ENCODE results near the gene SERTAD3. TPM values are rescaled to one million over a fixed set of nuclear protein-coding genes. Genes with fewer than 3 reads are reported as not detected.

The SERTAD3 gene
- total RNA-seq, 1 donor = 49.2 TPM

DNA sequence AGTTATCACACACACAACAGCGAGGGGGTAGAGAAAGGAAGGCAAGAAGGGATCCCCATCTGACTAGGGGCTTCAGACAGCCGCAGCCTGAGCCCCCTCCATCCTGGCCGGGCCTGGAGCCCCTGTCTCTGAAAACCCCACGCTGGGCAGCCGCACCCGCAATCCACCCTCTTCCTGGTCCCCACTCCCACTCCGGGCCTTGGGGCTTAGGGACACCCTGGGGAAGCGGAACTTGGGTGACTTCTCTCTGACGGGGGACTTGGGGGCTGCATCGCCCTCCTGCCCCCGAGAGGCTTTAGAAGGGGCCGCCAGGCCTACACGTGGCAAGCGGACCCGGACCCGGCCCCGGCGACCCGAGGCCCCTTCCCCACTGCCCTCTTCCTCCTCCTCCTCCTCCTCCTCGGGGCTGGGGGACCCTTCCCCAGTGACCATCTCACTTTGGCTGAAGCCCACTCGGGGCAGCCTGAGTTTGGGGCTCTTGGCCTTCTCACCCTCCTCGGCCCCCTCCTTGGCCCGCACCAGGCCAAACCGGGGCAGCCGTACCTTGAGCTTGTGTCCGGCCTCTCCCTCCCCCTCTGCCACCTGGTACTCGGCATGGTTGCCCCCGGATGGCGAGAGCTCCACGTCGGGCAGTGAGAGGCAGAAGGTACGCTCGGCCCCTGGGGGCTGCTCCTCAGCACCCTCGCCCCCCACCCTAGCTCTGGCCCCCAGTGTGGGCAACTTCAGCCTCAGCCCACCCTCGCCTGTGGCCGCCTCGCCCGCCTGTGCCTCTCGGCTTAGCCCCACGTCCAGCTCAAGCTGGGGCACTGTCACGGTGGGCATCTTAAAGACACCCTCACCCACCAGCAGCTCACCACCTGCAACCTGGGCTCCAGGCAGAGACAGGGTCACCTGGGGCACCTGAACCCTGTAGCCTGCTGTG lies 50.0 kb downstream of the SERTAD3 start:
- DNase-seq (ENCODE audit: low read depth) = no peak
- no peak overlapping the region for H3K4me3 ChIP-seq (ENCODE audit: low read depth, low read length)
- TF ChIP-seq, protein P1, sequence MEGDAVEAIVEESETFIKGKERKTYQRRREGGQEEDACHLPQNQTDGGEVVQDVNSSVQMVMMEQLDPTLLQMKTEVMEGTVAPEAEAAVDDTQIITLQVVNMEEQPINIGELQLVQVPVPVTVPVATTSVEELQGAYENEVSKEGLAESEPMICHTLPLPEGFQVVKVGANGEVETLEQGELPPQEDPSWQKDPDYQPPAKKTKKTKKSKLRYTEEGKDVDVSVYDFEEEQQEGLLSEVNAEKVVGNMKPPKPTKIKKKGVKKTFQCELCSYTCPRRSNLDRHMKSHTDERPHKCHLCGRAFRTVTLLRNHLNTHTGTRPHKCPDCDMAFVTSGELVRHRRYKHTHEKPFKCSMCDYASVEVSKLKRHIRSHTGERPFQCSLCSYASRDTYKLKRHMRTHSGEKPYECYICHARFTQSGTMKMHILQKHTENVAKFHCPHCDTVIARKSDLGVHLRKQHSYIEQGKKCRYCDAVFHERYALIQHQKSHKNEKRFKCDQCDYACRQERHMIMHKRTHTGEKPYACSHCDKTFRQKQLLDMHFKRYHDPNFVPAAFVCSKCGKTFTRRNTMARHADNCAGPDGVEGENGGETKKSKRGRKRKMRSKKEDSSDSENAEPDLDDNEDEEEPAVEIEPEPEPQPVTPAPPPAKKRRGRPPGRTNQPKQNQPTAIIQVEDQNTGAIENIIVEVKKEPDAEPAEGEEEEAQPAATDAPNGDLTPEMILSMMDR (IDR thresholded peaks at IDR 0.05; ENCODE audit: insufficient read depth, low read depth, low read length) = no peak

DNA sequence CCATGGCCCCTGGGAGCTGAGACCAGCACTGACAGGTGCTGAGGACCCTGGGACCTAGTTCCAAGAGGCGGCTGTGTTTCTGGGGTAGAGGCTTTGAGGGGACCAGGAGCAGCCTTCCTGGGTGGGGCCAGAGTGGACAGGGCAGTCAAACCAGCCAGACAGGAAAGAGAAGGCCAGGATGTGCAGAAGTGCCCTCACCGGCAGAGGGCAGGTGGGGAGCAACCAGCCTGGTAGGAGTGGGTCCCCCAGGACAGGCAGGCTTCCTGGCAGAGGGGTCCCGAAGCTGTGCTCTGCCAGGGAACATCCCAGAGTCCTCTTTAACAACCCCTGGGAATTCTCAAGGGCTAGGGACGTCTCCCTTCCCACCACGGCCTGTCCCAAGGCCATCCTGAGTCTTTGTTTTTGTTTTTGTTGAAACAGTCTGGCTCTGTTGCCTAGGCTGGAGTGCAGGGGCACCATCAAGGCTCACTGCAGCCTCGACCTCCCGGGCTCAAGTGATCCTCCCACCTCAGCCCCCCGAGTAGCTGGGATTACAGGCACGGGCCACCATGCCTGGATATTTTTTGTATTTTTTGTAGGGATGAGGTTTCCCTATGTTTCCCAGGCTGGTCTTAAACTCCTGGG lies 51.1 kb downstream of the SERTAD3 start:
- no peak overlapping the region for H3K4me3 ChIP-seq (ENCODE audit: low read depth, low read length)
- no peak for DNase-seq (ENCODE audit: low read depth)
- TF ChIP-seq, protein P1 (IDR thresholded peaks at IDR 0.05; ENCODE audit: insufficient read depth, low read depth, low read length) = peak; percentile 26

DNA sequence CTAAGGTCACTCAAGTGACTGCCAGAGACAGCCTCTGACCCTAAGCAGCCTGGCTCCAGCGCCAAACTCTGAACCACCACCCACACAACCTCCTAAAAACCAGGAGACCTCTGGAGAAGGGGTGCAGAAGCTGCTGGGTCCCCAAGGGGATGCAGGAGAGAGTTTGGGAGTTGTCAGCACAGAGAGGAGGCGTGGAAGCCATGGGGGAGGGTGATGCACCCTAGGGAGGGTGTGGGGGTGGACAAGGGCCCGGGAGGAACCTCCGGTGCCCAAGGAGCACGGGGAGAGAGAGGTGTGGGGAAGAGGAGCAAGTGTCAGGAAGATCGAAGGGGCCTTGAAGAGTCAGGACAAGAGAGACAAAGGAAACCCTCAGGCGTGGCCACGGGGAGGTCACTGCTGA lies 52.0 kb downstream of the SERTAD3 start:
- TF ChIP-seq, protein P1 (IDR thresholded peaks at IDR 0.05; ENCODE audit: insufficient read depth, low read depth, low read length) = no peak
- no peak overlapping the region for H3K4me3 ChIP-seq (ENCODE audit: low read depth, low read length)
- no peak for DNase-seq (ENCODE audit: low read depth)

Small RNA genes within 50 kb of the gene (small RNA-seq; reads per million reads assigned to genes)
- not detected for gene RF00017

Other genes with a start within 250 kb of the SERTAD3 start
- gene TTC9B, start 226.0 kb downstream of the SERTAD3 start, total RNA-seq = not detected in 2 replicates
- under 0.01 and 0.86 TPM in 2 replicates for gene CCNP, start 217.6 kb downstream of the SERTAD3 start, total RNA-seq
- 120 and 142 TPM in 2 replicates for gene AKT2, start 159.0 kb downstream of the SERTAD3 start, total RNA-seq
- 11.2 and 11.9 TPM in 2 replicates for gene C19orf47, start 95.9 kb downstream of the SERTAD3 start, total RNA-seq
- gene PLD3, start 95.6 kb downstream of the SERTAD3 start, total RNA-seq = 146 and 152 TPM in 2 replicates
- gene HIPK4, start 54.2 kb downstream of the SERTAD3 start, total RNA-seq = under 0.01 TPM in 2 replicates
- gene PRX, start 31.0 kb downstream of the SERTAD3 start, total RNA-seq = 0.86 and 1.9 TPM in 2 replicates
- 20.0 and 22.0 TPM in 2 replicates for gene SERTAD1, start 18.3 kb downstream of the SERTAD3 start, total RNA-seq
- 33.7 and 64.7 TPM in 2 replicates for gene BLVRB, start 21.4 kb upstream of the SERTAD3 start, total RNA-seq
- gene SPTBN4, start 22.7 kb upstream of the SERTAD3 start, total RNA-seq = 0.32 and 1.3 TPM in 2 replicates
- 17.7 and 20.9 TPM in 2 replicates for gene SHKBP1, start 132.5 kb upstream of the SERTAD3 start, total RNA-seq
- gene LTBP4, start 157.0 kb upstream of the SERTAD3 start, total RNA-seq = 18.4 and 21.2 TPM in 2 replicates
- 13.8 and 34.1 TPM in 2 replicates for gene NUMBL, start 246.3 kb upstream of the SERTAD3 start, total RNA-seq

Data from fibroblast of villous mesenchyme (primary cell).